HG02642 (cell line): Measurements from ENCODE around the gene CDC14B.
"Not testable (repeated sequence)": the region's sequence is repeated elsewhere in the genome, so short reads cannot be mapped to it uniquely, and the experiment has no call there.

Experiments
- ATAC-seq: cut with Tn5 transposase; IDR thresholded peaks from one replicate; pipeline ENCODE4 v1.9.1; 2021; ENCODE audit warnings: mild to moderate bottlenecking; ENCODE audit not compliant: unreplicated experiment, poor library complexity

Gene CDC14B

DNA sequence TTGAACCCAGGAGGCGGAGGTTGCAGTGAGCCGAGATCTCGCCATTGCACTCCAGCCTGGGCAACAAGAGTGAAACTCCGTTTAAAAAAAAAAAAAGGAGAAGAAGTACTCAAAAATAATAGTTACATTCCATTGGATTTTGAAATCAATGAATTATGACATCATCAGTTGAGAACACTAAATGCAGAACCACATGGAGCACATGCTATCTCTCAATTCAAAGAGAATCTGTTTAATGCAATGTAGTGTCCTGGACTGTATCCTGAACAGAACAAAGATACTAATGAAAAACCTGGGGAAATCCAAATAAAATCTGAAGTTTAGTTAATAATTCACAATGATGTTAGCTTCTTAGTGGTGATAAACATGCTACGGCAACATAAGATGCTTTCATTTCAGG, 20.3 kb downstream of the CDC14B start:
- ATAC-seq = no peak

DNA sequence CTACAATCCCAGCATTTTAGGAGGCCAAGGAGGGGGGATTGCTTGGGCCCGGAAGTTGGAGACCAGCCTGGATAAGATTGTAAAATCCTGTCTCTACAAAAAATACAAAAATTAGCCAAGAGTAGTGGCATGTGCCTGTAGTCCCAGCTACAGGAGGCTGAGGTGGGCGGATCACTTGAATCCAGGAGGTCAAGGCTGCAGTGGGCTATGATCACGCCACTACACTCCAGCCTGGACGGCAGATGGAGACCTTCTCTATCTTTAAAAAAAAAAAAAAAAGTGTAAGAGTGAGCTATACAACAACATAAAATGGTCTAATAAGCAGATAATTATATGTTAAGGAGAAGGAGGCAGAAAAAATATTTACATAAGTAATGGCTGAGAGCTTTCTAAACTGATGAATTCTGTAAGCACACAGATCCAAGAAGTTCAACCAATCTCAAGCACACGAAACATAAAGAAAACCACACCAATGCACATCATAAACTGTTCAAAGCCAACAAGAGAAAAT, 23.0 kb downstream of the CDC14B start:
- no peak for ATAC-seq

DNA sequence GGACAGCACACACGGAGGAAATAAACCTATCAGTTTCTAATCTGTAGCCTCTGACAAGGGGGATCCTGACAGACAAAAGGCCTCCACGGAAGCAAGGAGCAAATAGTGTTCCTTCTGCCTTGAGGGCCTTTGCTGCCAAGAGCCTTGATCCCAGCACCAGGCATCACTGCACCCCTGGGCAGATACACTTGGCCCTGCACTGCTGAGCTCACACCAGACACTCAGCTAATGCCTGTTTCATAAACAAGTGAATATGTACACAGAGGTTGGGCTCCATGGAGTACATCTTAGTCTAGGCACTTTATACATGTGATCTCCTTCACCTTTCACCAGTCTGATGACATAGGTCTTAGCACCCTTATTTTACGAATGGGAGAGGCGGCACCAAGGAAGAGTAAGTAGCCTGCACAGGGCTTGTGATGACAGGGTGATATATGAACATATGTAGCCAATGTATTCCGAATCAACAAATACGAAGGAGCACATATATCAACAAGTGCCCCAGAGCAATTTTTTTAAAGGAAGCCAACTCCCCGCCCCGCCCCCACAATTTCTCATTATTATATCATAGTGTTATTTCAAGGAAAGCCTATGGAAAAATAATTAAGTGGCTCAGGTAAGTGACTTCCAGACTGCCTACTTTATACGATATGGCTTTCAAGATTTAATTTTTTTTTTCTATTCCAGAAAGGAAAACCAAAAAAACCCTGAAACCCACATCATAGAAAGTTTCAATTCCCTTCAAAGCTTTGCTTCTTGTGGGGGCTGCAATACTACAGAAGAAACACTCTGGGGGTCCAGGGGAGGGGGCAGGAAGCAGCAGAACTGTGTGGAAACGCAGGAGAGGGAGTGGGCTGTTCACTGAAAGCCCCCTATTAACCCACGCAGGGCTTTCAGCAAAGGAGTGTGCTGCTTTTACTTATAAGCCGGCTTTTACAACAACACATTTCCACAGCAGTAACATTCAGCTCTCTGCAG, 32.0 kb downstream of the CDC14B start:
- ATAC-seq = no peak

DNA sequence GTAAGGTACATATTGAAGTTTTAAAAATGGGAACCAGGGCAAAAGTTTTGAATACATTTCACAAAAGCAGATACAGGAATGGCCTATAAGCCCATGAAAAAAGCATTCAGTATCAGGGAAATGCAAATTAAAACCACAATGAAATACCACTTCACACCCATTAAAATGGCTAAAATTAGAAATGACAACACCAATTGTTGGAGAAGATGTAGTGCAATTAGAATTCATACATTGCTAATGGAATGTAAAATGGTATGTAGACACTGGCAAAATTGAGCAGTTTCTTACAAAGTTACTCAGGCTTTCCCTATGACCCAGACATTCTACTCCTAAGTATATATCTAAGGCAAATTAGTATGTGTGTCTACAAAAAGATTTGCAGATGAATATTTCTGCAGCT, 34.2 kb downstream of the CDC14B start:
- no peak for ATAC-seq

DNA sequence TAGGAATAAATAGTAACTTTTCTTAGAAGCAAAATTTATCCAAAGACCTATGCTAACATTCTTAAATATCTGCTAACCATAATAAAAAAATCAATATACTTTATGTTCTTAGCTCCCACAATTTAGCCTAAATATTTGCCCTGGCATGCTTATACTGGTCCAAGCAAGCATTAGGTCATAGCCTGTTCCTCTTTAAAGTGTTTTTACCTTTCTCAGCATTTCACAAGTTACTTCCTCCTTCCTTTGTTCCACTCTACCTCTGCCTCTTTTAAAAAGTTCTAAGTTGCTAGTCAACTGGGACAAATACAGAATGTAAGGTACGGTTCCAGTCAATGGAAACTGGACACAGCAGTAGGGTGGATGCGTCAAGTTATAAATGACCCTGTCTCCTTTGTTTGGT, 37.4 kb downstream of the CDC14B start:
- ATAC-seq = not testable (repeated sequence)

DNA sequence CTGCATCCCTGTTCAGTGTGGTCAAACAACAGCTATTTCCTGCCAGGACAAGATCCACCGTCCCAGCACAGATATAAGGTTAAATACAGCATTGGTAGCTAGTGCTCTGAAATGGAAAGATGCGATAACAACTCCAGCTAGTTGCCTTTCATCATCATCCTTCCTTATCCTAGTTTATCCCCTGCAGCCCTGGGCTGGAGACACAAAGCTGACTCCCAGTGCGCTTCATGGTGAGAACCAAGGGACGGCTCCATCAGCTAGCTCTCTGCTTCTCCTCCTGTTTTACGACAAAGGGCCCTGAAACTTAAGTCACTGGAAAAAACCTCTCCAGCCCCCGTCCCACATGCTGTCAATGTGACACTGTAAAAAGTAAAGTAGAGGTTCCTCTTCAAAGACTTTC, 37.9 kb downstream of the CDC14B start:
- ATAC-seq = no peak

DNA sequence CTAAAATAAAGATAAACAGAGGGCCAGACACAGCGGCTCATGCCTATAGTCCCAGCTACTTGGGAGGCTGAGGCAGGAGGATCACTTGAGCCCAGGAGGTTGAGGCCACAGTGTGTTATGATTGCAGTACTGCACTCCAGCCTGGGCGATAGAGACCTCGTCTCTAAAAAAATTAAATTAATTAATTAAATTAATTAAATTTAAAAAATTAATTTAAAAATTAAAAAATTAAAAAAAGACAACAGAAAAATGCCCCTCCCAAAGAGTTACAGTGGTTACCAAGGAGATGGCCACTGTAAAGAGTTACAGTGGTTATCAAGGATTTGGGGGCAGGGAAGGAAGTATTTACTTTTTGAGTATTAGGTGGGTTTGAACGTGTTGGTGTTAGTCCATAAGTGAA, 38.3 kb downstream of the CDC14B start:
- ATAC-seq = no peak

DNA sequence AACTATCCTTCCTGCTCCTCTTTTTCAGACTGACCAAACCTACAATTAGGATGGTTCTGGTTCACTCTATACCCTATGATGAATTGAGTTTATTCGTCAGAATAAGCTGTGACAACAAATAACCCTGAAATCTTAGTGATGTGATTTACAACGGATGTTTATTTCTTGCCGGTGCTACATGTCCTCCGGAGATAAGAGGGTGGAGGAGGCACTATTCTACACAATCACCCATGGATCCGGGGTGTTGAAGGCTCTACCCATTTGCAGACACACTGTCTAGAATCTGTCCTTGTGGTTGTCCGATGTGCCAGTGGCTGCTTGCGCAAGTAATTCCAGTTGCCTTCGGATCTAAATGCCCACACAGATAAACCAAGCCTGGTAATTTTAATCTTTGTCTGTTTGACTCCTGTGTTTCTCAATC, 44.7 kb downstream of the CDC14B start:
- ATAC-seq = no peak

DNA sequence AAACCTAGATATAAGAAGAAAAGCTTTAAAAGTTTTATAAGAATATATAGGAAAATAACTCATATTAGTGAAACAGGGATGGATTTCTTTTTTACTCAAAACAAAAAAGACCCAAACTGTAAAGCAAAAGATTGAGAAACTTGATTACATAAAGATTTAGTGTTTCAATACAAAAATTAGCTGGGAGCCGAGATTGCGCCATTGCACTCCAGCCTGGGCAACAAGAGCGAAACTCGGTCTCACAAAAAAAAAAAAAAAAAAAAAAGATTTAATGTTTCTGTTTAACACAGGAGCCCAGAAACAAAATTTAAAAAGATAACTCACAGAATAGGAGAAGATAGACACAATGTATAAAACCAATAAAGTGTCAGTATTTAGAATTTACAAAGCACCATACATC, 45.2 kb downstream of the CDC14B start:
- ATAC-seq = no peak

DNA sequence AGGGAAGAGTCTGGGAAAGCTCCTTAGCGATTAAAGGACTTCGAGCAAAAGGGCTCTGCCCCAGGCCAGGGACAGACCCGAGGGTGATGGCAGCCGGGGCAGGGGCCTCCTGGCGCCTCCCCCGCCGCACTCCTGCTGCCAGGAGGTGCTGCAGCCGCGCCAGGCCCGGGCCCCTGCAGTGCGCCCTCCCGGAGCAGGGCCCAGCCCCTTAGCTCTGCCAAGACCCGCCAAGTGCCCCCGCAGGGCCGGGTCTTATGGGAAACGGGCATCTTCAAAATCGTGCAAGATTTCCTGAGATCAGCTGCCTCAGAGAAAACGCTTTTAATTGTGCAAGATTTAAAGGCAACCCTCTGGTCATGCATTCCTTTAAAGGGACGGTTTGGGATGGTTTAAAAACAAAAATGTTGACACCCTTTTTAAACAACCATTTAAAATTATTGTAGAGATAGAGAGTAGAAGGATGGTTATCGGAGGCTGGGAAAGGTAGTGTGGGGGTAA, 52.4 kb downstream of the CDC14B start:
- ATAC-seq = peak; percentile 47

DNA sequence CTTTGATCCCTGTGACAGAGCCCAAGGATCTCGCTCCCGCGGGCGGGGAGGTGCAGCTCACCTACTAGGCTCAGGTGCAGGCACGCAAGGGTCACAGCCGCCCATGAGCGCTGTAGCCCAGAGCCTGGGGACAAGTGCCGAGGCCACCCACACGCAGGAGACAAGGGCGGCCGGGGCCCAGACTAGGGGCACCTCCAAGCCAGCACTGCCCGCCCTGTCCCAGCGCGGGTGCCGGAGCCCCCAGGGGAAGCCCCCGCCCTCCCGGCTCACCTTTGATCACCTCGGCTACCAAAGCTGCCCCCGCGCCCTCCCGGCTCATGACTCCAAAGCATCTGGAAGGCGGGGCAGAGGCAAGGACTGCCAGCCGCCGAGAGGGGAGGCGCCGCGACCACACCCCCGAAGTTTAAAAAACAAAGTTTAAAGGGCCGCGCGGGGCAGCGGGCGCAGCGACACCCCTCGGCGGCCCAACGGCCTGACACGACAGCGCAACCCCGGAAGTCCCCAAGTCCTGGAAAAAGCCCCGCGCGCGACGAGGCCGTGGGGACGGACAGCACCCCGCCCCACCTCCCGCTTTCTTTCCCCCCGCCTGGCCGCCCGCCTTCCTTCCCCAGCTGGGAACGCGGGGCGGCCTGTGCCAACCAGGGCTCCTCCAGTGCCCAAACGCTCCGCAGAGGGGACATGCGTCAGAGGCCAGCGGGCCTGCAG, 53.0 kb downstream of the CDC14B start:
- peak; percentile 95 for ATAC-seq

DNA sequence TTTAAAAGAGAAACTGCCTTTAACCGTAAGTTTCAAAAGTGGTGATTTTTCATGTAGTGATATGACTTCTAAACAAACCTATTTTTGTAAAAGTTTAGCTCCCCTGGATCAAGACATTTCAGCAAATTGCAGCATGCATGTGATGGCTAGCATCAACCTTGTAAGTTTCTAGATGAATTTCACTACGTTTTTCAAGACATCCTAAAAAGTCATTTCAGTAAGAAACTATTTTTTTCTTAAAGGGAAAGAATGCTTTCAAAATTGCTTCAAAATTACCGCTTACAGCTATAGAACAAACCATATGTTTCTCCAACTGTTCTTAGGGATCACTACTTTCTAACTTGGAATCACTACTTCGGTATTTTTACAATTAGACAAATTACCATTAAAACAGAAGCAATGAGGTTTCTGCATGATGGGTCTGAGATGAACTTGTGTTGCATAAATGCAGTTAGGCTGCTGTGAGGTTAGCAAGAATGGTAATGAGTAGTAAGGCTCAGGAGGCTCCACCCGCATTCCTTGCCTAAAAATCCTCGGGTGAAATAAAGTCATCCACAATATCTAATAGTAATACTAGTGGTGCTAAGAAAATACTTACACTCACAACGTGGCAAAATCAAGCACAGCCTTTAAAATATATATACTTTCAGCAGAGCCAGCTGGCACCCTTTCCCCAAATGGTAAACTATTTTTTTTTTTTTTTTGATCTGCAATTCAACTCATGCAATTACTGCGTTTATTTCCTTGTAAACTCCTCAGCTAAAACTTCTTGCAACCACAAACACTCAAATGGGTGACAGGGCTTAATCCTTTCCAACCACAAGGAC, 53.8 kb downstream of the CDC14B start:
- ATAC-seq = no peak

DNA sequence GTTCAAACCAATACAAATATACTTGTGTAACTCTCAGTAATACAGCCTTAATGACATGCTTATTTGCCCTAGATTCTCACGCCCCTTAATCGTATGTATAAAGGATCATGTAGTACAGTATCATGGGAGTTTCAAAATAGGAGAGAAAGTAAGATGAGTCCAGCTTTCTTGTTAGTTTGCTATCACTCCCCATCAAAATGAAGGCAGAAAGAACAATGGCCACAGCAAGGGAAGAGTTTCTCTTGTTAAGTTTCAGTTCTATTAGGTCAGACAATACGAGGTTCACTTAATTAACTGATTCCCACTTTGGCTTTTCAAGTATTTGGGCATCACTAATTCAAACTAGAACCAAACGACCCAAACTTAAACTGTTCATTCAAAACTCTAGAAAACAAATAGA, 55.4 kb downstream of the CDC14B start:
- ATAC-seq = no peak

DNA sequence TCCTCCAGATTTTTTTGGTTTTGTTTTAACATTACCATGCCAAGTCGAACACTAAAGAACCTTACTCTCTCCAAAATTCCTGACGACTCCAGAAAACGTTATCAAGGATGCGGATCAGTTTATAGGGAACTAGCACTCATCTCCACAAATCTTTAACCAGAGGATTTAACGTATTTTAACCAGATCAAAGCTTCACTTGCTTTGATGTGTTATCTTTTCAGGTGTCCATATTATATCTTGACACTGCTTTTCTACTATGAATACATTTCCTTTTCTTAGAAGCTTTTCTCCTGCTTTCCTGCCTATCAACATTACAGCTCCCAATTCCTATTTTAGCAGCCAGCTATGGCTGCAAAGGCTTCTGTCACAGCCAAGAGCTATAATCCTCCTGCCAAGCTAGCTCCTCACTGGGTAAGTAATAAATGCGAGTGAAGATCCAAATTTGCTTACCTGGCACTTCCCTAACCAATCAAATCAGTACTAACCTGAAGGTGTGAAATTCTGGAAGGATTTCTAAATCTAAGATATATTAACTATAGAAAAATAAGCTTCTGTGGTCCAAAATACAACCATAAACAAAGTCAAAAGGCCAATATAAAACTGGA, 60.2 kb downstream of the CDC14B start:
- no peak for ATAC-seq

DNA sequence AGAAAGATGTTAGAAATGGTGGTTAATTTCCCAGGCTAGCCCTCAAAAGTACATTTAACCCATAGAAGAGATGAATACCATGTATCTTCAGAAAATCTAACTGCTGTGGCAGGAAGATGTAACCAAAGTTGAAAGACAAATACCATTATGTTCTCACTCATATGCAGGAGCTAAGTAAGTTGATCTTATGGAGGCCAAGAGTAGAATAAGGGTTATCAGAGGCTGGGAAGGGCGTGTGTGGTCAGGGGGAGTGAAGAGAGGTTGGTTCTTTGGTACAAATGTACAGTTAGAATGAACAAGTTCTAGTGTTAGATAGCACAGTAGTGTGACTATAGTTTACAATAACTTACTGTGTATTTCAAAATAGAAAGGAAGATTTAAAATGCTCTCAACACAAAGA, 61.7 kb downstream of the CDC14B start:
- ATAC-seq = no peak

DNA sequence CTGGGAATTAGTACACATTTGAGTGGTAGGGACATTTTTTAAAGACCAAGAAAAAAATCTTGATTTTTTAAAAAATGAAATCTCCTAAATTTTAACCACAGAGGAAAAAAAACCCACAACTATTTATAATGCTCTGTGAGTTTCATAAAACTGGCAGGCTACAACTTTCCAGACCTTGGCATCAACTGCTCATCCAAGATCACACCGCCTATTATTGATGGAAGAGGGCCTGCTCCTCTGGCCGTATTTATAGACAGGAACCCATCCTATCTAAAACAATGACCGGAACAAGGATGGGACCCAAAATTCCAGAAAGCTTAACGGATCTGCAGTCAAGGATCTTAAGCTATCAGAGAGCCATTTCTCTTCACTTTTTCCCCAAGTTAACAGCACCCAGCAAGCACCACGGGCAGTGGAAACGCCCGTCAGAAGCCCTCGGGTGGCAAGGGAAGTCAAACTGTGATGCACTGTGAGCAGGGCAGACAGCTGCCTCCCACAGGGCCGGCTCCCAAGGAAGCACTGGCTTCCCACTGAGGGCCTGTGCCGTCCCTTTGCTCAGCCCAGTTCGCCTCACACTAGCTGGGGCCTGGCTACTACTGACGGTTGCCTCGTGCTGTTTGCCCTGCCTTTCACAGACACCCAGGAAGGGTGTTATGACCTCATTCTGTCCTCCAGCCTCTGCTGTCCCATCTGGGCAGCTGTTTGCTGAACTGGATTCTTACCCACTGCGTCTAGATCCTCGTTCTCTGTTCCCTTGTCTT, 62.8 kb downstream of the CDC14B start:
- ATAC-seq = no peak

DNA sequence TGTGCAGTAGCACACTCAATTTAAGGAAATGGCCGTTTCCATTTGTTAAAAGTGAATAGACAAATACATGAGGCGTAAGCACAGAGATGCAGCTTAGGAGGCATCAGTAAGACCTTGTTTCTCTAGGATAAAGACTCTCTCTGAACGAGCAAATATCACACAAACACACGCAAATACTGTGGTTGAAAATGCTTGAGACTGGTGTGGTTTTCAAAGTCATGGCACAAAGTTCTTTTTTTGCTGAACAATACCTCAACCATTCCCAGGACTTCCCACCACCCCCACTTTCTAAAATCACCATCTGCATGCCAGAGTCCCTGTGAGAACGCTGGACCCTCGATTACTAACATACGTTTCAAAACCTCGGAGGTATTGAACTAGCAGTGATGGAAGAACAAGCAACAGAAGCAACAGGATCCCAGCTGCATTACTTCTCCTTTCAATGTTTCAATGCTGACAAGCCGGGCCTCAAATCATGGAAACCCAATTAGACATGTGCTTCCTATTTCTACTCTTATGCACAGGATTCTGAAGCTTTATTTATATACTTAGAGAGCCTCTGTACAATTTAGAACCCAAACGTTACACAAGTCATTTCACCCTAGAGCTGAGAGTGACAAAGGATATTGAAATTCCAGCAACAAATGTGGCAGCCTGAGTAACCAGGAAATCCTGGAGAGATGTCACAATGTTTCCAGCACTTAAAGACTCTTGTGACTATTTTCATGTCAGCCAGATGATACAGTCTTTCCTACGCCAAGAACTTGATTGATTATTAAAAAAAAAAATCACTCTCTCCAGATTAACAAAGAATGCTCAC, 63.9 kb downstream of the CDC14B start:
- no peak for ATAC-seq

DNA sequence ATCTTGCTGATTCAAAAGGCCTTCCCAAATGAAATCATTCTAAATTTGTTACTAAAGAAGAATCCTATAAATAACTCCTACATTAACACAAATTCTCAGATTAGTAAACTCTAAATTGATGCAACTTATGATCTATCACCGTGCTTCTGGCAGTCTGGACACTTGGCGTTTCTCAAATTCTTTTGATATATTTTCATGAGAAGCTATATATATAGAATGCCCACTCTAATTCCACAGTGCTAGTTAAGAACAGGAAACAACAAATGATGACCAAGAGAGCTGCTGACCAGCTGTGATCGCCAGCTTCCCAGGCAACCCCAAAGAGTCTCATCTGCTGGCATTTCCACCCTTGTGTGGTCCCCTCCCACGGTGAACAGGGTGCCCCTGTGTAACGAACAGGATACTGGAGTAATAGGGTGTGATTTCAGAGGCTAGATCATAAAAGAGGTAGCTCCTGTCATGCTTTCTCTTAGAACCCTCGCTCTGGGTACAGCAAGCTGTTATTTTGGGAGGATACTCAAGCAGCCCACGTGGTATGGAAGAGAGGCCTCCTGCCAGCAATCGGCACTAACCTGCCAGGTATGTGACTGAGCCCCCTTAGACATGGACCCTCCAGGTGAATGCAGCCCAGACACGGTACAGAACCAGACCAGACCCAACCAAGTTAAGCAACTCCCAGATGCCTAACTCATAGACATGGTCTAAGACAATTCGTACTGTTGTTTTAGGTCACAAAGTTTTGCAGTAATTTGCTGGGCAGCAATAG, 64.7 kb downstream of the CDC14B start:
- no peak for ATAC-seq
